KMS-11 (cell line): ENCODE results near the gene TMEM94.

Source experiments
- H2AFZ ChIP-seq: fragments of 200-600 bp; sonication (generic); 2 replicates; pipeline ENCODE4 v1.6.1; 2016; ENCODE audit warnings: antibody characterized with exemption, mixed run types, low read depth
- H3K27ac ChIP-seq: fragments of 200-600 bp; sonication (generic); 2 replicates; pipeline ENCODE4 v1.6.1; 2016; ENCODE audit warnings: mild to moderate bottlenecking, mixed run types
- H3K27me3 ChIP-seq: fragments of 200-600 bp; sonication (generic); 2 replicates; pipeline ENCODE4 v1.6.1; 2017; ENCODE audit warnings: mild to moderate bottlenecking, low read depth, mixed run types, moderate library complexity; ENCODE audit not compliant: insufficient read depth
- H3K36me3 ChIP-seq: fragments of 200-600 bp; sonication (generic); 2 replicates; pipeline ENCODE4 v1.6.1; 2017; ENCODE audit warnings: mild to moderate bottlenecking, mixed run types; ENCODE audit not compliant: insufficient read depth
- H3K4me1 ChIP-seq: fragments of 200-600 bp; sonication (generic); 2 replicates; pipeline ENCODE4 v1.6.1; 2016; ENCODE audit warnings: mild to moderate bottlenecking, low read depth, mixed run types; ENCODE audit not compliant: poor library complexity, severe bottlenecking
- H3K4me2 ChIP-seq: fragments of 200-600 bp; sonication (generic); 2 replicates; pipeline ENCODE4 v1.7.0; 2016; ENCODE audit warnings: mild to moderate bottlenecking, mixed run types
- H3K4me3 ChIP-seq: fragments of 200-600 bp; sonication (generic); IDR thresholded peaks from 2 replicates; pipeline ENCODE4 v1.6.1; 2017; ENCODE audit warnings: low read depth, low read length, mixed read lengths; ENCODE audit not compliant: insufficient read depth
- H3K79me2 ChIP-seq: fragments of 200-600 bp; sonication (generic); 2 replicates; pipeline ENCODE4 v1.6.1; 2016; ENCODE audit warnings: low read depth, mixed run types; ENCODE audit not compliant: insufficient read depth
- H3K9ac ChIP-seq: fragments of 200-600 bp; sonication (generic); 2 replicates; pipeline ENCODE4 v1.6.1; 2016; ENCODE audit warnings: mild to moderate bottlenecking, mixed run types
- H4K20me1 ChIP-seq: fragments of 200-600 bp; sonication (generic); 2 replicates; pipeline ENCODE4 v1.6.1; 2016; ENCODE audit warnings: mild to moderate bottlenecking, mixed run types; ENCODE audit not compliant: insufficient read depth
- TF ChIP-seq, protein P1 (sequence below): fragments of 200-600 bp; sonication (generic); conservative IDR thresholded peaks from 2 replicates; pipeline ENCODE4 v1.6.1; 2017; ENCODE audit warnings: low read depth, mild to moderate bottlenecking, antibody characterized with exemption, low read length, moderate library complexity, mixed read lengths

Gene TMEM94

GRCh38 chr17:75459246-75459589 is 2.8 kb downstream of the TMEM94 start:
- peak overlapping the region; percentile 86 for H3K27ac ChIP-seq
- H3K4me1 ChIP-seq = peaks cover 70% of the 10 kb centered on the region
- H3K4me3 ChIP-seq = no peak overlapping the region
- H3K9ac ChIP-seq = peak overlapping the region; percentile 35; the same call in 1 of the 2 replicates
- H2AFZ ChIP-seq = peak overlapping the region; percentile 10; the same call in 1 of the 2 replicates
- H3K27me3 ChIP-seq = no peaks in the 10 kb centered on the region
- no peaks in the 10 kb centered on the region for H4K20me1 ChIP-seq
- no peaks in the 10 kb centered on the region for H3K36me3 ChIP-seq
- TF ChIP-seq, protein P1, sequence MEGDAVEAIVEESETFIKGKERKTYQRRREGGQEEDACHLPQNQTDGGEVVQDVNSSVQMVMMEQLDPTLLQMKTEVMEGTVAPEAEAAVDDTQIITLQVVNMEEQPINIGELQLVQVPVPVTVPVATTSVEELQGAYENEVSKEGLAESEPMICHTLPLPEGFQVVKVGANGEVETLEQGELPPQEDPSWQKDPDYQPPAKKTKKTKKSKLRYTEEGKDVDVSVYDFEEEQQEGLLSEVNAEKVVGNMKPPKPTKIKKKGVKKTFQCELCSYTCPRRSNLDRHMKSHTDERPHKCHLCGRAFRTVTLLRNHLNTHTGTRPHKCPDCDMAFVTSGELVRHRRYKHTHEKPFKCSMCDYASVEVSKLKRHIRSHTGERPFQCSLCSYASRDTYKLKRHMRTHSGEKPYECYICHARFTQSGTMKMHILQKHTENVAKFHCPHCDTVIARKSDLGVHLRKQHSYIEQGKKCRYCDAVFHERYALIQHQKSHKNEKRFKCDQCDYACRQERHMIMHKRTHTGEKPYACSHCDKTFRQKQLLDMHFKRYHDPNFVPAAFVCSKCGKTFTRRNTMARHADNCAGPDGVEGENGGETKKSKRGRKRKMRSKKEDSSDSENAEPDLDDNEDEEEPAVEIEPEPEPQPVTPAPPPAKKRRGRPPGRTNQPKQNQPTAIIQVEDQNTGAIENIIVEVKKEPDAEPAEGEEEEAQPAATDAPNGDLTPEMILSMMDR = no peak
- peaks cover 26% of the 10 kb centered on the region for H3K79me2 ChIP-seq
- peak overlapping the region; percentile 91 for H3K4me2 ChIP-seq

GRCh38 chr17:75459590-75460267 is 3.3 kb downstream of the TMEM94 start:
- H3K27me3 ChIP-seq = no peaks in the 10 kb centered on the region
- H4K20me1 ChIP-seq = no peaks in the 10 kb centered on the region
- peak overlapping the region; percentile 91 for H3K4me2 ChIP-seq
- no peak overlapping the region for H3K4me3 ChIP-seq
- peak overlapping the region; percentile 86 for H3K27ac ChIP-seq
- no peaks in the 10 kb centered on the region for H3K36me3 ChIP-seq
- TF ChIP-seq, protein P1 = no peak
- peaks cover 26% of the 10 kb centered on the region for H3K79me2 ChIP-seq
- H3K4me1 ChIP-seq = peaks cover 65% of the 10 kb centered on the region
- peak overlapping the region; percentile 35; the same call in 1 of the 2 replicates for H3K9ac ChIP-seq
- peak overlapping the region; percentile 10; the same call in 1 of the 2 replicates for H2AFZ ChIP-seq

DNA sequence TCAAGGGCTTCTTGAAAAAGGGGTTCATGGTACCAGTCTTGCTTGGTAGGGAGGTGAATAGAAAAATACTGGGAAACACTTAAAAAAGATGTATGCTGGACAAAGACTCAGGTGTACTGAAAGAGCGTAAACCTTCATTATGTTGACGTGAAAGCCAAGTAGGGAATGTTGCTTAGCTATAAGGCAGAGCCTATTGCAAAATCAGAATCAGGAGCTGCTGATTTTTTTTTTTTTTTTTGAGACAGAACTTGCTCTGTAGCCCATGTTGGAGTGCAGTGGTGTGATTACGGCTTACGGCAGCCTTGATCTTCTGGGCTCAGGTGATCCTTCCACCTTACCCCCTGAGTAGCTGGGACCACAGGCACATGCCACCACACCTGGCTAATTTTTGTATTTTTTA is 3.9 kb downstream of the TMEM94 start:
- H3K36me3 ChIP-seq = no peaks in the 10 kb centered on the region
- no peak overlapping the region for H3K4me3 ChIP-seq
- H3K27ac ChIP-seq = peak overlapping the region; percentile 86
- H3K4me1 ChIP-seq = peaks cover 62% of the 10 kb centered on the region
- H3K9ac ChIP-seq = peak overlapping the region; percentile 35; the same call in 1 of the 2 replicates
- H2AFZ ChIP-seq = peak overlapping the region; percentile 10; the same call in 1 of the 2 replicates
- TF ChIP-seq, protein P1 = no peak
- no peaks in the 10 kb centered on the region for H3K27me3 ChIP-seq
- peak overlapping the region; percentile 91 for H3K4me2 ChIP-seq
- H3K79me2 ChIP-seq = peaks cover 26% of the 10 kb centered on the region
- no peaks in the 10 kb centered on the region for H4K20me1 ChIP-seq

GRCh38 chr17:75463603-75464002 is 7.2 kb downstream of the TMEM94 start:
- TF ChIP-seq, protein P1 = no peak
- Histone ChIP-seq H3K4me3 (no peak overlapping the region), H3K4me2 (no peak overlapping the region), H3K9ac (no peak overlapping the region), H4K20me1 (no peaks in the 10 kb centered on the region), H3K4me1 (peaks cover 37% of the 10 kb centered on the region), H3K27ac (no peak overlapping the region), H3K27me3 (no peaks in the 10 kb centered on the region), H3K36me3 (no peaks in the 10 kb centered on the region), H3K79me2 (peaks cover 16% of the 10 kb centered on the region; the same call in 1 of the 2 replicates), H2AFZ (no peak overlapping the region)
